GM19099 (cell line): ENCODE data around the gene FAT1.

Experiments
- POLR2A ChIP-seq: IDR thresholded peaks from 3 replicates; pipeline ENCODE4 v1.6.1; 2011; ENCODE audit warnings: low read depth; ENCODE audit not compliant: insufficient read length; ENCODE audit errors: extremely low read depth

The FAT1 gene, protein sequence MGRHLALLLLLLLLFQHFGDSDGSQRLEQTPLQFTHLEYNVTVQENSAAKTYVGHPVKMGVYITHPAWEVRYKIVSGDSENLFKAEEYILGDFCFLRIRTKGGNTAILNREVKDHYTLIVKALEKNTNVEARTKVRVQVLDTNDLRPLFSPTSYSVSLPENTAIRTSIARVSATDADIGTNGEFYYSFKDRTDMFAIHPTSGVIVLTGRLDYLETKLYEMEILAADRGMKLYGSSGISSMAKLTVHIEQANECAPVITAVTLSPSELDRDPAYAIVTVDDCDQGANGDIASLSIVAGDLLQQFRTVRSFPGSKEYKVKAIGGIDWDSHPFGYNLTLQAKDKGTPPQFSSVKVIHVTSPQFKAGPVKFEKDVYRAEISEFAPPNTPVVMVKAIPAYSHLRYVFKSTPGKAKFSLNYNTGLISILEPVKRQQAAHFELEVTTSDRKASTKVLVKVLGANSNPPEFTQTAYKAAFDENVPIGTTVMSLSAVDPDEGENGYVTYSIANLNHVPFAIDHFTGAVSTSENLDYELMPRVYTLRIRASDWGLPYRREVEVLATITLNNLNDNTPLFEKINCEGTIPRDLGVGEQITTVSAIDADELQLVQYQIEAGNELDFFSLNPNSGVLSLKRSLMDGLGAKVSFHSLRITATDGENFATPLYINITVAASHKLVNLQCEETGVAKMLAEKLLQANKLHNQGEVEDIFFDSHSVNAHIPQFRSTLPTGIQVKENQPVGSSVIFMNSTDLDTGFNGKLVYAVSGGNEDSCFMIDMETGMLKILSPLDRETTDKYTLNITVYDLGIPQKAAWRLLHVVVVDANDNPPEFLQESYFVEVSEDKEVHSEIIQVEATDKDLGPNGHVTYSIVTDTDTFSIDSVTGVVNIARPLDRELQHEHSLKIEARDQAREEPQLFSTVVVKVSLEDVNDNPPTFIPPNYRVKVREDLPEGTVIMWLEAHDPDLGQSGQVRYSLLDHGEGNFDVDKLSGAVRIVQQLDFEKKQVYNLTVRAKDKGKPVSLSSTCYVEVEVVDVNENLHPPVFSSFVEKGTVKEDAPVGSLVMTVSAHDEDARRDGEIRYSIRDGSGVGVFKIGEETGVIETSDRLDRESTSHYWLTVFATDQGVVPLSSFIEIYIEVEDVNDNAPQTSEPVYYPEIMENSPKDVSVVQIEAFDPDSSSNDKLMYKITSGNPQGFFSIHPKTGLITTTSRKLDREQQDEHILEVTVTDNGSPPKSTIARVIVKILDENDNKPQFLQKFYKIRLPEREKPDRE (N-terminal part only)

DNA sequence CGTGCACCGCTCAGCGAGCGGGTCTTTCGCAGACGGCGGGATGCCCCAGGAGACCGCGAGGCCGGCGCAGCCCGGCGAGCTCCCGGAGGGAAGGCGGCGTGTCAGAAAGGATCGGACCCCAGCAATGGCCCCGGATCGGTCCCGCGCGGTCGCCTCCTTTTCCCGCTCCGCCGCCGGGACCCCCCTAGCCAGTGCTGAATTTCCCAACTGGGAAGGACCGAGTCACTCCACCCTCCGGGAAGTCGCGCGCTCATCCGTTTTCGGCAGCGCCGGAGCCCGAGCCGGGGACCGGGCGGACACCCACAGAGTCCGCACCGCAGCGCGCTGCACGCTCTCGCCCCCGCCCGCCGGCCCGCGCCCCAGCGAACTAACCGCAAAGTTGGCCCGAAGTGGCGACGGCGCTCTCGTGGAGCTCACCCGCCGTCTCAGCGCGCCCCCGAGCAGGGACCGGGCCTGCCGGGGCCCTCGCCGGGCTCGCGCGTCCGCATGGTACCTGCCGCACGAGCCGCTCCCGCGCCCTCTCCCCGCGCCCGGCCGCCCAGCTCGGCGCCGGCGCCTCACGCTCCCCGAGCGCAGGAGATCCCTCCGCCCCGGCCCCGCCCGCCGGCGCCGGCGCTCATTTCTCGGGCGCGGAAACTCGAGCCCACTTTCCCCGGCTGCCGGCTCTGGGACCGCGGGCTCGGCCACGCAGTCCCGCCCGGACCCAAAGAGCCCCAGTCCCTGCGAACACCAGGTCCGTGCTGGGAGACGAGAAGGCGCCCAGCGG, at the start of gene FAT1:
Gene FAT1 (minus strand): TSS at position 565 of the 766 bp plus-strand sequence. CDS start 14,029 bp downstream, outside the sequence.
- TF ChIP-seq POLR2A = no peak

DNA sequence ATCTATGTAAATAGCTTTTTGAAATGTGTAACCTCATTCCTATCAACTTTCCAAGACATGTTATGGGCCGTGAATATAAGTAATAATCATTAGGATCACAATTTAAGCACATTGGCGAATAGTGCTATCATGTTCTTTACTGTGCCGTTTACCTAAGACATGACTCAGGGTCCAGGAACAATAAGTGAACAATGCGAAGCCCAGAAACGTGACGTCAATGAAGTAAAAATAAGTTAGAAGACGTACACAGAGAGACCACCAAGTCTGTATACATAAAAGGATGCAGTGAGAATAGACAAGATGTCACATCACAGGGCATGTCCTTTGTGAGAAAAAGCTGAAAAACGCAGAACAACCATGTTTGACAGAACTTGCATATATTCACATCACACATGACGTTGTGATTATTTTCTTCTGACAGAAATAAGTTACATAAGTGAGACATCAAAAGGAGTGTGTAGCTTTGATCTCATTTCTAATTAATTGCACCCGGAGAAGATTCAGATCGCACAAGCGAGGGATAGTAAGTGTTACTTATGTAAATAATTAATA, 49.4 kb upstream of the FAT1 start:
- no peak for TF ChIP-seq POLR2A

DNA sequence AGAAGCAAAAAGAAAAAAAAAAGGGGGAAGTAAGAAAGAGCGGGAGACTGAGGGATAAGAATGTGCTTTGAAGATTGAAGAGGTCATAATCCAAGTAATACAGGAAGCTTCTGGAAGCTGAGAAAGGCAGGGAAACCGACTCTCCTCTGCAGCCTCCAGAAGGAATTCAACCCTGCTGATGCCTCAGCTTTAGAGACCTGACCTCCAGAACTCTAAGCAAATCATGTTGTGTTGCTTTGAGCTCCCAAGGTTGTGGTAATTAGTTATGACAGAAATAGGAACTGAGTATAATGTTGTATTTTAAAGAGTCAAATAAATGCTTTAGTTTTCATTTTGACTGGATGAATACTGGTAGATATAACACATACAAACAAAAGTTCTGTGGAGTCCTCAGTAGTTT, 48.0 kb upstream of the FAT1 start:
- TF ChIP-seq POLR2A = no peak

GRCh38 chr4:186770481-186771175, 47.0 kb upstream of the FAT1 start:
- TF ChIP-seq POLR2A = no peak

DNA sequence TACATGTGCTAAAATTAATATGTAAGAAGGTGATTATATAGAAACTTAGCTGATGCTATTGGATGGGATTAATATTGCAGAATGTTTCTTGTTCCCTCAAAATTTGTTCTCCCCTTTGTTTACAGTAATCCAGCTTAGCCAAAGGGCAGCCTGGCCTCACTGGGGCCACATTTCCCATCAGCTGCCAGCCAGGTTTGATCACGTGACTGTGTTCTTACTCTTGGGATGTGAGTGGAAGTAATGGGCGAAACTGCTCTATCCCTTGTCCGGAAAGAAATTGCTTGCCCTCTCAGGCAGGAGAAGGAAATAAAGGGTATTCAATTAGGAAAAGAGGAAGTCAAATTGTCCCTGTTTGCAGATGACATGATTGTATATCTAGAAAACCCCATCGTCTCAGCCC, 44.1 kb upstream of the FAT1 start:
- TF ChIP-seq POLR2A = no peak

- no peak for TF ChIP-seq POLR2A
Measured at GRCh38 chr4:186765673-186766546, 42.3 kb upstream of the FAT1 start.

DNA sequence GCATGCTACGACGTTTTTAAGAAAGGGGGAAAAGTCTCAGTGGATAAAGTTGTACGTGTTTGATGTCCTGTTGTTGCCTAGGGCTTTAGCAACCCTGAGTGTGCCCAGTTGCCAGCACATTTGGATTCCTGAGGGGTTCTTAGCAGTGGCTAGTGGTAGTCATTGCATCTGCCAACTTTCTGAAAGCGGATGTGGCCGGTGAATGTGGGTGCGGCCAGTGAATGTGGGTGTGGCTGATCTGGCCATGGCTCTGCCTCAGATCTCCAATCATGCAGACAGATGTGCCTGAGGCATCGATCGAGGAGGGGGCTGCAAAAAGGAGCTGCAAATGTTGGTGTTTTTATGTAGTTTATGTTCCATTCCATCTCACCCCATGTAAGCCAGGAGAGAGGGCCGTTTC, 41.5 kb upstream of the FAT1 start:
- TF ChIP-seq POLR2A = no peak

- no peak for TF ChIP-seq POLR2A
Measured at GRCh38 chr4:186764457-186764856, 40.8 kb upstream of the FAT1 start.

GRCh38 chr4:186762865-186763264, 39.2 kb upstream of the FAT1 start:
- TF ChIP-seq POLR2A = no peak

DNA sequence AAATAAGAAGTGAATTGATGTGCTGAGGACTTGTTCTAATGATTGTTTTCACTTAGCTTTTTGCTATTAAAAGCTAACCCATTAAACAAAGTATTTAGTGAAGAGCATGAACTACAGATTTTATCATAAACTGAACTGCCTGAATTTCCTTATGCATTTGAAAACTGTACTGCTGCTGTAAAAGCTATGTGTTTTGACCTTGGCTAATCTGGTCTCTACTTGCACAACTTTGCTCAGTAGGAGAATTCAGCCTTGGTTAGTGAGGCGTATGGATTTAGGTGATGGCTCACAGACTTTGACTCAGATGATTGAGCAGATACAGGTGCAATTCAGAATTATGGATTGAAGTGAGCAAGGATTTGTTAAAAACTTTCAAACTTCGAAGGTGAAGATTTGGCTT, 38.7 kb upstream of the FAT1 start:
- no peak for TF ChIP-seq POLR2A

DNA sequence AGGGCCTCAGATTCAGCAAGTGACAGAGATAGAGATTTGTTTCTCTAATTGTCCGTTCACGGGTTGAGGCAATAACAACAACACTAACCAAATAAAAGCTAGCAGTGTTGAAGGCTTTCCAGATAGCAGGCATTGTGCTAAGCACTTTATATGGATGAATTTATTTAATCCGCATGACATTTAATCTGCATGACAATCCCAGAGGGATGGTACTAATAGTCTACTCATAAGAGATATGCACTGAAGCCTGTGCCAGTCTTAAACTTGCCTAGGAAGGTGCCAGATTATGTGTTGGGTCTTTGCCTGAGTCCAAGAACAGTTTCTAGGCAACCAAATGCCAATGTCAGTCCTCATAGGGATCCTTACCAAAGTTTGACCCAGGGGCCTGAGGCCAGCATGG, 37.7 kb upstream of the FAT1 start:
- TF ChIP-seq POLR2A = no peak

DNA sequence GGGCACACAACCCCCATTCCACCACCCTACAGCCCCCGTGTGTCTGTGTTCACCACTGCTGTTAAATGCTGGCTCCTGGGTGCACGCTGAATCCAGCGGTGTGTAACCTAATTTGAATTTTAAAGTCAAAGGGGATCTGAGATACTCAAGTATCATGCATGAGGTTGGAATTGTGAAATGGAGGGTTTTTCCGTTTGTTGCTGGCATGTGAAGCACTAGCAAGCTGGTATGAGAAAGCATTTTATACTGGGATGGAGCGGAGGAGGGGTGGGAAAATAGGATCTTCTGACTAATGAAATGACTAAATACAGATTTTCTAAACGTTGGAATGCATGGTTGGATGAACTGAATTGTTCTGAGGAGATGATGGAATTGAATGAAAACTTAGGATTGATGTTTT, 36.9 kb upstream of the FAT1 start:
- TF ChIP-seq POLR2A = no peak

- no peak for TF ChIP-seq POLR2A
Measured at GRCh38 chr4:186759990-186760389, 36.3 kb upstream of the FAT1 start.
